K562 (cell line): Measurements from ENCODE around the gene NCOA1. TPM values are rescaled to one million over a fixed set of nuclear protein-coding genes. Genes with fewer than 3 reads are reported as not detected.

Experiments used
- ATF1 ChIP-seq, 2 experiments: fragments of 450-650 bp in 1 of 2; IDR thresholded peaks; 2 replicates each; pipeline ENCODE4 v1.6.1; 2016; ENCODE audit warnings: missing compliant biosample characterization in 1 of 2, missing genetic modification characterization in 1 of 2
- HNRNPL ChIP-seq: fragments of 200-400 bp; formaldehyde crosslinking; IDR thresholded peaks from 2 replicates; pipeline ENCODE4 v1.6.1; 2017; ENCODE audit warnings: low read depth, mild to moderate bottlenecking, low read length
- MCM3 ChIP-seq: fragments of 450-650 bp; IDR thresholded peaks from 2 replicates; pipeline ENCODE4 v1.6.1; 2016
- PCBP1 ChIP-seq: fragments of 200-400 bp; formaldehyde crosslinking; IDR thresholded peaks from 2 replicates; pipeline ENCODE4 v1.6.1; 2018; ENCODE audit warnings: mild to moderate bottlenecking, low read depth, low read length; ENCODE audit not compliant: poor library complexity, severe bottlenecking
- POLR2AphosphoS5 ChIP-seq: IDR thresholded peaks from 2 replicates; pipeline ENCODE4 v1.6.1; 2011; ENCODE audit warnings: mild to moderate bottlenecking, low read depth, low read length, moderate library complexity; ENCODE audit not compliant: control insufficient read depth, insufficient read depth
- POLR2B ChIP-seq: fragments of 450-650 bp; IDR thresholded peaks from 2 replicates; pipeline ENCODE4 v1.6.1; 2018; ENCODE audit warnings: low read depth; ENCODE audit not compliant: partially characterized antibody
- SMARCA5 ChIP-seq: fragments of 450-650 bp; IDR thresholded peaks from 2 replicates; pipeline ENCODE4 v1.6.1; 2016
- SRF ChIP-seq, 2 experiments: fragments of 250-450, 450-650 bp in 1 of 2; sonication (Bioruptor Pico) in 1 of 2; sonication (generic) in 1 of 2; formaldehyde crosslinking; IDR thresholded peaks; 2 replicates each; pipeline versions ENCODE4 v1.5.0 to v1.5.1; 2020 to 2022; ENCODE audit warnings: mild to moderate bottlenecking in 1 of 2, missing genetic modification reagents in 1 of 2
- TAF15 ChIP-seq: fragments of 200-400 bp; formaldehyde crosslinking; IDR thresholded peaks from 2 replicates; pipeline ENCODE4 v1.6.1; 2017; ENCODE audit warnings: mild to moderate bottlenecking, low read depth, low read length, moderate library complexity
- YY1 ChIP-seq, 3 experiments: IDR thresholded peaks; 2 replicates each; pipeline ENCODE4 v1.6.1; 2011; ENCODE audit warnings: low read length in 2 of 3, mild to moderate bottlenecking in 2 of 3, moderate library complexity in 2 of 3, borderline replicate concordance in 1 of 3, control low read depth in 1 of 3, low read depth in 1 of 3; ENCODE audit not compliant: insufficient read depth in 3 of 3, insufficient replicate concordance in 2 of 3, control insufficient read depth in 1 of 3, insufficient read length in 1 of 3; ENCODE audit errors: extremely low read depth in 1 of 3
- ZFPM2 ChIP-seq: fragments of 250-450 bp; sonication (Bioruptor Pico); IDR thresholded peaks from 2 replicates; pipeline ENCODE4 v1.5.1; 2022; ENCODE audit warnings: mild to moderate bottlenecking
- ZNF384 ChIP-seq: IDR thresholded peaks from 2 replicates; pipeline ENCODE4 v1.6.1; 2012; ENCODE audit warnings: low read depth, low read length, improper control_type of control experiment
- polyA plus RNA-seq, 8 experiments: library from polyadenylated mRNA; depleted of rRNA in 4 of 8; stranded (reverse) in 5 of 8; unstranded in 3 of 8; fragments of >200 nt; fragmentation: Nextera tagmentation in 2 of 8; fragmentation: Illumina TruSeq in 1 of 8; extraction: Ambion mirVana in 2 of 8; extraction: Trizol in 1 of 8; gene quantifications; 2 replicates each; pipeline versions ENCODE4 v1.2.1 to v1.2.3, GENCODE V29; 2011 to 2014; ENCODE audit warnings: inconsistent platforms in 1 of 8, missing spikeins in 1 of 8
- total RNA-seq, 7 experiments: library from RNA; depleted of rRNA in 6 of 7; stranded (reverse); fragments of >200 nt in 6 of 7; fragmentation: Illumina TruSeq in 2 of 7; extraction: Trizol in 2 of 7; gene quantifications; 2 replicates each; pipeline versions ENCODE4 v1.2.1 to v1.2.3, GENCODE V29; 2011 to 2021; ENCODE audit warnings: low replicate concordance in 1 of 7
- TF ChIP-seq, protein P1 (sequence below), 2 experiments: fragments of 450-650 bp in 1 of 2; sonication (generic) in 1 of 2; formaldehyde crosslinking; conservative IDR thresholded peaks; 2 replicates each; pipeline versions ENCODE4 v1.4.0 to v1.8.1; 2020 to 2022; ENCODE audit warnings: mild to moderate bottlenecking in 1 of 2, missing genetic modification reagents in 1 of 2
- TF ChIP-seq, protein P2 (sequence below): fragments of 200-600 bp; sonication (generic); IDR thresholded peaks from one replicate; pipeline ENCODE4 v1.6.1; 2012; ENCODE audit warnings: mild to moderate bottlenecking, low read depth, low read length, inconsistent platforms

The NCOA1 gene
- total and polyA plus RNA-seq, 9 of the 15 experiments (the other 6 are each of a cell fraction or from before 2014, with no cell fraction given) = 4.9 to 25.7 (median 17.0) TPM

GRCh38 chr2:24792874-24793760 is 302.1 kb downstream of the NCOA1 start, which contains the start of the genes CENPO and PTRHD1 (continued):
- TF ChIP-seq YY1 (IDR thresholded peaks at IDR 0.05; ENCODE audit: borderline replicate concordance in 1 of 3, control insufficient read depth in 1 of 3, extremely low read depth in 1 of 3, insufficient read depth in 3 of 3, insufficient read length in 1 of 3, insufficient replicate concordance in 2 of 3, low read depth in 1 of 3, low read length in 2 of 3) = peak; percentile 96 to 99 (median 99)
- no peak for TF ChIP-seq ZFPM2 (CRISPR knock-in tag)
- TF ChIP-seq TAF15 = no peak
- TF ChIP-seq SMARCA5 = 0 out of 2 replicates have a peak, but pooled peaks have one; percentile 0
- no peak for TF ChIP-seq ZNF384
- TF ChIP-seq, protein P1, sequence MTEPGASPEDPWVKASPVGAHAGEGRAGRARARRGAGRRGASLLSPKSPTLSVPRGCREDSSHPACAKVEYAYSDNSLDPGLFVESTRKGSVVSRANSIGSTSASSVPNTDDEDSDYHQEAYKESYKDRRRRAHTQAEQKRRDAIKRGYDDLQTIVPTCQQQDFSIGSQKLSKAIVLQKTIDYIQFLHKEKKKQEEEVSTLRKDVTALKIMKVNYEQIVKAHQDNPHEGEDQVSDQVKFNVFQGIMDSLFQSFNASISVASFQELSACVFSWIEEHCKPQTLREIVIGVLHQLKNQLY (CRISPR knock-in tag; conservative IDR thresholded peaks at IDR 0.05) = no peak
- TF ChIP-seq MCM3 = no peak
- TF ChIP-seq, protein P2, sequence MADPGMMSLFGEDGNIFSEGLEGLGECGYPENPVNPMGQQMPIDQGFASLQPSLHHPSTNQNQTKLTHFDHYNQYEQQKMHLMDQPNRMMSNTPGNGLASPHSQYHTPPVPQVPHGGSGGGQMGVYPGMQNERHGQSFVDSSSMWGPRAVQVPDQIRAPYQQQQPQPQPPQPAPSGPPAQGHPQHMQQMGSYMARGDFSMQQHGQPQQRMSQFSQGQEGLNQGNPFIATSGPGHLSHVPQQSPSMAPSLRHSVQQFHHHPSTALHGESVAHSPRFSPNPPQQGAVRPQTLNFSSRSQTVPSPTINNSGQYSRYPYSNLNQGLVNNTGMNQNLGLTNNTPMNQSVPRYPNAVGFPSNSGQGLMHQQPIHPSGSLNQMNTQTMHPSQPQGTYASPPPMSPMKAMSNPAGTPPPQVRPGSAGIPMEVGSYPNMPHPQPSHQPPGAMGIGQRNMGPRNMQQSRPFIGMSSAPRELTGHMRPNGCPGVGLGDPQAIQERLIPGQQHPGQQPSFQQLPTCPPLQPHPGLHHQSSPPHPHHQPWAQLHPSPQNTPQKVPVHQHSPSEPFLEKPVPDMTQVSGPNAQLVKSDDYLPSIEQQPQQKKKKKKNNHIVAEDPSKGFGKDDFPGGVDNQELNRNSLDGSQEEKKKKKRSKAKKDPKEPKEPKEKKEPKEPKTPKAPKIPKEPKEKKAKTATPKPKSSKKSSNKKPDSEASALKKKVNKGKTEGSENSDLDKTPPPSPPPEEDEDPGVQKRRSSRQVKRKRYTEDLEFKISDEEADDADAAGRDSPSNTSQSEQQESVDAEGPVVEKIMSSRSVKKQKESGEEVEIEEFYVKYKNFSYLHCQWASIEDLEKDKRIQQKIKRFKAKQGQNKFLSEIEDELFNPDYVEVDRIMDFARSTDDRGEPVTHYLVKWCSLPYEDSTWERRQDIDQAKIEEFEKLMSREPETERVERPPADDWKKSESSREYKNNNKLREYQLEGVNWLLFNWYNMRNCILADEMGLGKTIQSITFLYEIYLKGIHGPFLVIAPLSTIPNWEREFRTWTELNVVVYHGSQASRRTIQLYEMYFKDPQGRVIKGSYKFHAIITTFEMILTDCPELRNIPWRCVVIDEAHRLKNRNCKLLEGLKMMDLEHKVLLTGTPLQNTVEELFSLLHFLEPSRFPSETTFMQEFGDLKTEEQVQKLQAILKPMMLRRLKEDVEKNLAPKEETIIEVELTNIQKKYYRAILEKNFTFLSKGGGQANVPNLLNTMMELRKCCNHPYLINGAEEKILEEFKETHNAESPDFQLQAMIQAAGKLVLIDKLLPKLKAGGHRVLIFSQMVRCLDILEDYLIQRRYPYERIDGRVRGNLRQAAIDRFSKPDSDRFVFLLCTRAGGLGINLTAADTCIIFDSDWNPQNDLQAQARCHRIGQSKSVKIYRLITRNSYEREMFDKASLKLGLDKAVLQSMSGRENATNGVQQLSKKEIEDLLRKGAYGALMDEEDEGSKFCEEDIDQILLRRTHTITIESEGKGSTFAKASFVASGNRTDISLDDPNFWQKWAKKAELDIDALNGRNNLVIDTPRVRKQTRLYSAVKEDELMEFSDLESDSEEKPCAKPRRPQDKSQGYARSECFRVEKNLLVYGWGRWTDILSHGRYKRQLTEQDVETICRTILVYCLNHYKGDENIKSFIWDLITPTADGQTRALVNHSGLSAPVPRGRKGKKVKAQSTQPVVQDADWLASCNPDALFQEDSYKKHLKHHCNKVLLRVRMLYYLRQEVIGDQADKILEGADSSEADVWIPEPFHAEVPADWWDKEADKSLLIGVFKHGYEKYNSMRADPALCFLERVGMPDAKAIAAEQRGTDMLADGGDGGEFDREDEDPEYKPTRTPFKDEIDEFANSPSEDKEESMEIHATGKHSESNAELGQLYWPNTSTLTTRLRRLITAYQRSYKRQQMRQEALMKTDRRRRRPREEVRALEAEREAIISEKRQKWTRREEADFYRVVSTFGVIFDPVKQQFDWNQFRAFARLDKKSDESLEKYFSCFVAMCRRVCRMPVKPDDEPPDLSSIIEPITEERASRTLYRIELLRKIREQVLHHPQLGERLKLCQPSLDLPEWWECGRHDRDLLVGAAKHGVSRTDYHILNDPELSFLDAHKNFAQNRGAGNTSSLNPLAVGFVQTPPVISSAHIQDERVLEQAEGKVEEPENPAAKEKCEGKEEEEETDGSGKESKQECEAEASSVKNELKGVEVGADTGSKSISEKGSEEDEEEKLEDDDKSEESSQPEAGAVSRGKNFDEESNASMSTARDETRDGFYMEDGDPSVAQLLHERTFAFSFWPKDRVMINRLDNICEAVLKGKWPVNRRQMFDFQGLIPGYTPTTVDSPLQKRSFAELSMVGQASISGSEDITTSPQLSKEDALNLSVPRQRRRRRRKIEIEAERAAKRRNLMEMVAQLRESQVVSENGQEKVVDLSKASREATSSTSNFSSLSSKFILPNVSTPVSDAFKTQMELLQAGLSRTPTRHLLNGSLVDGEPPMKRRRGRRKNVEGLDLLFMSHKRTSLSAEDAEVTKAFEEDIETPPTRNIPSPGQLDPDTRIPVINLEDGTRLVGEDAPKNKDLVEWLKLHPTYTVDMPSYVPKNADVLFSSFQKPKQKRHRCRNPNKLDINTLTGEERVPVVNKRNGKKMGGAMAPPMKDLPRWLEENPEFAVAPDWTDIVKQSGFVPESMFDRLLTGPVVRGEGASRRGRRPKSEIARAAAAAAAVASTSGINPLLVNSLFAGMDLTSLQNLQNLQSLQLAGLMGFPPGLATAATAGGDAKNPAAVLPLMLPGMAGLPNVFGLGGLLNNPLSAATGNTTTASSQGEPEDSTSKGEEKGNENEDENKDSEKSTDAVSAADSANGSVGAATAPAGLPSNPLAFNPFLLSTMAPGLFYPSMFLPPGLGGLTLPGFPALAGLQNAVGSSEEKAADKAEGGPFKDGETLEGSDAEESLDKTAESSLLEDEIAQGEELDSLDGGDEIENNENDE = no peak
- TF ChIP-seq HNRNPL = no peak
- peak in 1 of 2 experiments; percentile 61; a peak in 2 of 4 replicates for TF ChIP-seq SRF (CRISPR knock-in tag; IDR thresholded peaks at IDR 0.05)
- no peak for TF ChIP-seq ATF1 (CRISPR knock-in tag; IDR thresholded peaks at IDR 0.05)
- peak; percentile 68 for TF ChIP-seq ATF1 (tag; IDR thresholded peaks at IDR 0.05)
- peak; percentile 74 for TF ChIP-seq POLR2AphosphoS5
- peak; percentile 88 for TF ChIP-seq POLR2B
- peak; percentile 29 for TF ChIP-seq PCBP1
